Measurements from ENCODE around the gene RBMS3. TPM values are rescaled to one million over a fixed set of nuclear protein-coding genes. Genes with fewer than 3 reads are reported as not detected.

RBMS3 gene
- total RNA-seq, 4 donors from 2014 or later = 3.8 to 18.7 (median 14.6) TPM

GRCh38 chr3:29344935-29345334, 64.1 kb downstream of the RBMS3 start:
- Histone ChIP-seq H3K4me1 (no peaks in the 10 kb centered on the region), H3K27ac (no peak overlapping the region), H3K4me3 (no peak overlapping the region), H3K9me3 (no peaks in the 10 kb centered on the region), H3K27me3 (no peaks in the 10 kb centered on the region), H3K36me3 (no peaks in the 10 kb centered on the region)
- no peak for TF ChIP-seq POLR2A (IDR thresholded peaks at IDR 0.05)
- intact Hi-C loops (cut with DNase I; ENCODE audit: low total_unique reads) = no loop called here
- WGBS, 2 donors (ENCODE audit: low coverage in 1 of 2) = 77 to 100% methylated on average over 1 of the region's 1 CpG
- no peak for DNase-seq
- in situ Hi-C loops (cut with MboI; ENCODE audit: low pct_ligation_motif_present in 1 of 4, low pct_unique_long_range_greater_than_20kb in 1 of 4, low sequenced_read_pairs in 3 of 4) = no loop called here

GRCh38 chr3:29345516-29346300, 64.8 kb downstream of the RBMS3 start:
- WGBS, 2 donors (ENCODE audit: low coverage in 1 of 2) = 79 to 93% methylated on average over 3 of the region's 3 CpGs
- Histone ChIP-seq H3K27me3 (no peaks in the 10 kb centered on the region), H3K36me3 (no peaks in the 10 kb centered on the region), H3K27ac (no peak overlapping the region), H3K4me3 (no peak overlapping the region), H3K9me3 (no peaks in the 10 kb centered on the region), H3K4me1 (no peaks in the 10 kb centered on the region)
- DNase-seq = no peak
- intact Hi-C loops (cut with DNase I; ENCODE audit: low total_unique reads) (no loop called here), in situ Hi-C loops (cut with MboI; ENCODE audit: low pct_ligation_motif_present in 1 of 4, low pct_unique_long_range_greater_than_20kb in 1 of 4, low sequenced_read_pairs in 3 of 4) (no loop called here)
- TF ChIP-seq EP300 (IDR thresholded peaks at IDR 0.05; ENCODE audit: low read depth) (no peak), POLR2AphosphoS5 (IDR thresholded peaks at IDR 0.05) (no peak), POLR2A (IDR thresholded peaks at IDR 0.05) (no peak)
- TF ChIP-seq, protein P1, sequence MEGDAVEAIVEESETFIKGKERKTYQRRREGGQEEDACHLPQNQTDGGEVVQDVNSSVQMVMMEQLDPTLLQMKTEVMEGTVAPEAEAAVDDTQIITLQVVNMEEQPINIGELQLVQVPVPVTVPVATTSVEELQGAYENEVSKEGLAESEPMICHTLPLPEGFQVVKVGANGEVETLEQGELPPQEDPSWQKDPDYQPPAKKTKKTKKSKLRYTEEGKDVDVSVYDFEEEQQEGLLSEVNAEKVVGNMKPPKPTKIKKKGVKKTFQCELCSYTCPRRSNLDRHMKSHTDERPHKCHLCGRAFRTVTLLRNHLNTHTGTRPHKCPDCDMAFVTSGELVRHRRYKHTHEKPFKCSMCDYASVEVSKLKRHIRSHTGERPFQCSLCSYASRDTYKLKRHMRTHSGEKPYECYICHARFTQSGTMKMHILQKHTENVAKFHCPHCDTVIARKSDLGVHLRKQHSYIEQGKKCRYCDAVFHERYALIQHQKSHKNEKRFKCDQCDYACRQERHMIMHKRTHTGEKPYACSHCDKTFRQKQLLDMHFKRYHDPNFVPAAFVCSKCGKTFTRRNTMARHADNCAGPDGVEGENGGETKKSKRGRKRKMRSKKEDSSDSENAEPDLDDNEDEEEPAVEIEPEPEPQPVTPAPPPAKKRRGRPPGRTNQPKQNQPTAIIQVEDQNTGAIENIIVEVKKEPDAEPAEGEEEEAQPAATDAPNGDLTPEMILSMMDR (IDR thresholded peaks at IDR 0.05) = no peak

DNA sequence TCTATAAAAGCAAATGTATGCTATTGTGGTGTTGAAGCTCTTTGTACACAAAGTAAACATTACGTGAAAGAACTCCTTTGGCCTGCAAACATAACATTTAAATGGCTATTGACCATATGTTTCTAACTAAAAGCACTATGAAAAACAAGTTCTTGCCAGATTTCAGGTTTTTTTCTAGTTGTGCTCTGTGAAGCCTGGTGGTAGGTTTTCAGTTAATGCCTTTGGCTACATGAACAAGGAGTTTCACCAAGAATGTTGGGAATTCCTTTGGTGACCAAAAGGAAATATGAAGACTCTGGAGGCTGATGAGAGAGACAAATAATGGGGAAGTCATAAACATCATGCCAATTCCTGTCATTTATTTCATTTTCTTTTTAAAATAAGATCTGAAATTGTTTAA, 66.0 kb downstream of the RBMS3 start:
- TF ChIP-seq, protein P1 (IDR thresholded peaks at IDR 0.05) = no peak
- TF ChIP-seq POLR2A (IDR thresholded peaks at IDR 0.05) (no peak), EP300 (IDR thresholded peaks at IDR 0.05; ENCODE audit: low read depth) (no peak), POLR2AphosphoS5 (IDR thresholded peaks at IDR 0.05) (no peak)
- in situ Hi-C loops (cut with MboI; ENCODE audit: low pct_ligation_motif_present in 1 of 4, low pct_unique_long_range_greater_than_20kb in 1 of 4, low sequenced_read_pairs in 3 of 4) = no loop called here
- 71 to 84% methylated on average over 1 of the region's 1 CpG for WGBS, 2 donors (ENCODE audit: low coverage in 1 of 2)
- Histone ChIP-seq H3K9me3 (no peaks in the 10 kb centered on the region), H3K36me3 (no peaks in the 10 kb centered on the region), H3K27me3 (no peaks in the 10 kb centered on the region), H3K4me3 (no peak overlapping the region), H3K4me1 (no peaks in the 10 kb centered on the region), H3K27ac (no peak overlapping the region)
- intact Hi-C loops (cut with DNase I; ENCODE audit: low total_unique reads) = no loop called here
- no peak for DNase-seq

DNA sequence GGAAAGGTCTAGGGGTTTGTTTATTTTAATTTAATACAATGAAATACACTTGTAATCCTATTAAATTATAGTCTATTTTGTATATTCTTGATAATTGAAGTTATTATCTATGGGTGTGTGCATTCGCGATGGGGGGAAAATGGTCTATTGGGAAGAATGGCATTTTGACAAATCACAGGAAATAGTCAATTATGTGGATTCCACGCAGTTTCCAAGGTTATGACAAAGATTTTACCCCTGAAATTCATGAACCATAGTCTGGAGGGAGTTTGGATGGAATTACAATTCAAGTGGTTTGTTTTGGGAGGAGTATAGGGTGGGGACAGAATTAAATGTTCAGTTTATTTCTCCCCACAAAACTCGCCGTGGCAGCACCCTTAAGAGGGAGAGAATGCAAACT, 66.5 kb downstream of the RBMS3 start:
- intact Hi-C loops (cut with DNase I; ENCODE audit: low total_unique reads) = no loop called here
- H3K4me3 ChIP-seq = no peak overlapping the region
- H3K9me3 ChIP-seq = no peaks in the 10 kb centered on the region

More for the DNA sequence above, 66.5 kb downstream of the RBMS3 start:
- Histone ChIP-seq H3K4me1 (no peaks in the 10 kb centered on the region), H3K27me3 (no peaks in the 10 kb centered on the region), H3K27ac (no peak overlapping the region), H3K36me3 (no peaks in the 10 kb centered on the region)
- WGBS, 2 donors (ENCODE audit: low coverage in 1 of 2) = 70% methylated on average over 5 of the region's 5 CpGs
- in situ Hi-C loops (cut with MboI; ENCODE audit: low pct_ligation_motif_present in 1 of 4, low pct_unique_long_range_greater_than_20kb in 1 of 4, low sequenced_read_pairs in 3 of 4) = no loop called here
- DNase-seq = no peak
- TF ChIP-seq EP300 (IDR thresholded peaks at IDR 0.05; ENCODE audit: low read depth) (no peak), POLR2AphosphoS5 (IDR thresholded peaks at IDR 0.05) (no peak), POLR2A (IDR thresholded peaks at IDR 0.05) (no peak)
- TF ChIP-seq, protein P1 (IDR thresholded peaks at IDR 0.05) = no peak
